Measurements from ENCODE around the gene AATF. TPM values are rescaled to one million over a fixed set of nuclear protein-coding genes. Genes with fewer than 3 reads are reported as not detected.

AATF gene
- polyA plus RNA-seq, 1 donor from 2014 or later: 12.7 TPM

DNA sequence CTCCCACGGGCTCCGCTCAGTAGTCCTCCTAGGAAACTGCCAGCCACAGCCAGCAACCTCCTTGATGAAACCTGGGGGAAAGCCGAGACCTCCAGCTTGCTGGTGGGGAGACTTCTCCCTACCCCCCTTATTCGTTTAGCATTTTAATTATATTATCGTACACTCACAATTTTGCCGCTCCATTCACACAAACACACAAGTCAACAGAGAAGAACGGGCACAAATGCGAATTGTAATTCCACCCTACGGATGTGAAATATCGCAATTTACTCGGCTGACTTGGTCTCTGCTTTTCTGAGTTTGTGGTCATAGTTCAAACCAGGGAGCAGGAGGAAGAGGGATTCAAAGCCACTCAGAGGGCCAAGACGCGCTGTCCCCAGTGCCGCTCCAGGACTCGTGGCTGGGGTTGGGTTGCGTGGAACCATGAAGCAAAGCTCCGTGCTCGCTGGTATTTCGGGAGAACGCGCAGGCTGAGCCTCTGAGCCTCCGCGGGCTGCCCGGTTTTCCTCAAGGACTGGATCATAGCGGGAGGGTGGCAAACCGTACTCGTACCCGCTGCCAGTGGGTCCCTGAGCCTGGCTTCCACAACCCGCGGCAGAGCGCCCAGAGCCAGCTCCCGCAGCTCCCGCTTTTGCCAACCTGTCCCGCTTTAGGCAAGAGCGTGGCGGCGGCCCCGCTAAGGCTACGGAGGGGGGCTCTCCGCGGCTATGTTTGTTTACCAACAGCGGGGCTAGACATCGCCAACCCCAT, 9.5 kb upstream of the AATF start:
- Histone ChIP-seq H3K4me2 (ENCODE audit: low read length) (no peak overlapping the region), H3K9me3 (ENCODE audit: low read length) (no peaks in the 10 kb centered on the region), H3F3A (ENCODE audit: insufficient read depth, low read length, poor library complexity, severe bottlenecking) (no peaks in the 10 kb centered on the region), H3K36me3 (ENCODE audit: insufficient read depth, low read length) (no peaks in the 10 kb centered on the region), H3K9ac (ENCODE audit: low read length) (no peak overlapping the region), H2AFZ (ENCODE audit: low read depth, low read length) (no peak overlapping the region), H3K27me3 (ENCODE audit: insufficient read depth, low read depth, low read length) (peaks cover 100% of the 10 kb centered on the region), H3K4me3 (ENCODE audit: low read length) (peak overlapping the region; percentile 54), H3K27ac (ENCODE audit: low read length) (no peak overlapping the region), H3K79me2 (replicated peaks; ENCODE audit: insufficient read depth, low read length) (no peaks in the 10 kb centered on the region), H4K20me1 (ENCODE audit: insufficient read depth) (no peaks in the 10 kb centered on the region), H3K9me2 (ENCODE audit: insufficient read depth, low read length) (no peaks in the 10 kb centered on the region)
- TF ChIP-seq EZH2 (IDR thresholded peaks at IDR 0.05; ENCODE audit: borderline replicate concordance, insufficient read depth, low read length, poor library complexity, severe bottlenecking): peak; percentile 98
- TF ChIP-seq, protein P1, sequence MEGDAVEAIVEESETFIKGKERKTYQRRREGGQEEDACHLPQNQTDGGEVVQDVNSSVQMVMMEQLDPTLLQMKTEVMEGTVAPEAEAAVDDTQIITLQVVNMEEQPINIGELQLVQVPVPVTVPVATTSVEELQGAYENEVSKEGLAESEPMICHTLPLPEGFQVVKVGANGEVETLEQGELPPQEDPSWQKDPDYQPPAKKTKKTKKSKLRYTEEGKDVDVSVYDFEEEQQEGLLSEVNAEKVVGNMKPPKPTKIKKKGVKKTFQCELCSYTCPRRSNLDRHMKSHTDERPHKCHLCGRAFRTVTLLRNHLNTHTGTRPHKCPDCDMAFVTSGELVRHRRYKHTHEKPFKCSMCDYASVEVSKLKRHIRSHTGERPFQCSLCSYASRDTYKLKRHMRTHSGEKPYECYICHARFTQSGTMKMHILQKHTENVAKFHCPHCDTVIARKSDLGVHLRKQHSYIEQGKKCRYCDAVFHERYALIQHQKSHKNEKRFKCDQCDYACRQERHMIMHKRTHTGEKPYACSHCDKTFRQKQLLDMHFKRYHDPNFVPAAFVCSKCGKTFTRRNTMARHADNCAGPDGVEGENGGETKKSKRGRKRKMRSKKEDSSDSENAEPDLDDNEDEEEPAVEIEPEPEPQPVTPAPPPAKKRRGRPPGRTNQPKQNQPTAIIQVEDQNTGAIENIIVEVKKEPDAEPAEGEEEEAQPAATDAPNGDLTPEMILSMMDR (IDR thresholded peaks at IDR 0.05; ENCODE audit: poor library complexity, severe bottlenecking): no peak
- TF ChIP-seq POLR2AphosphoS5 (IDR thresholded peaks at IDR 0.05): peak; percentile 42

DNA sequence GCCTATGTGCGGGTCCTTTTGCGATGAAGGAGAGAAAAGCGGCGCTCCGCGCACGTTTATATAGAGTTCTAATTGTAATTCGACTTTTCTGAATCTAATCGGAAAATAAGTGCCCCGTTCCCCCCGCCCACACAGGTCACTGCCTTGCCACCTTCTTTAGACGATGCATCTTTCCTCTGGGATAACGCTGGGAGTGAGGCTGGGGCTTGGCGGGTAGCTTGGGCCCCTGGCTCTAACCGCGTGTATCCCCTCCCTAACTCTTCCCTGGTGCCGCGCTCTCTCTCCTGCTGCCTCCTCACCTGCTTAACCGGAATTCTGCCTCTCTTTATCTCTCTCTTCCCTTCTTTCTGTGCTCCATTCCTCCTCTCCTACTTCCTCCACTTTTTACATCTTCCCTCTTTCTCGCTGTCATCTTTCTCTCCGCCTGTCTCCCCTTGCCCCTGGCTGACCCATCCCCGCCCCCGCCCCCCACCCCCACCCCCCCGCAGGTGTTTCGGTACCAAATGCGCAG, 8.9 kb upstream of the AATF start:
- Histone ChIP-seq H3F3A (ENCODE audit: insufficient read depth, low read length, poor library complexity, severe bottlenecking) (no peaks in the 10 kb centered on the region), H3K4me3 (ENCODE audit: low read length) (peak overlapping the region; percentile 54), H2AFZ (ENCODE audit: low read depth, low read length) (no peak overlapping the region), H3K4me2 (ENCODE audit: low read length) (no peak overlapping the region), H3K79me2 (replicated peaks; ENCODE audit: insufficient read depth, low read length) (no peaks in the 10 kb centered on the region), H3K9me2 (ENCODE audit: insufficient read depth, low read length) (no peaks in the 10 kb centered on the region), H3K9me3 (ENCODE audit: low read length) (no peaks in the 10 kb centered on the region), H4K20me1 (ENCODE audit: insufficient read depth) (no peaks in the 10 kb centered on the region), H3K9ac (ENCODE audit: low read length) (no peak overlapping the region), H3K36me3 (ENCODE audit: insufficient read depth, low read length) (no peaks in the 10 kb centered on the region), H3K27me3 (ENCODE audit: insufficient read depth, low read depth, low read length) (peaks cover 100% of the 10 kb centered on the region), H3K27ac (ENCODE audit: low read length) (no peak overlapping the region)
- no peak for TF ChIP-seq EZH2 (IDR thresholded peaks at IDR 0.05; ENCODE audit: borderline replicate concordance, insufficient read depth, low read length, poor library complexity, severe bottlenecking)
- TF ChIP-seq POLR2AphosphoS5 (IDR thresholded peaks at IDR 0.05): no peak
- TF ChIP-seq, protein P1 (IDR thresholded peaks at IDR 0.05; ENCODE audit: poor library complexity, severe bottlenecking): no peak
- TF ChIP-seq, protein P2, sequence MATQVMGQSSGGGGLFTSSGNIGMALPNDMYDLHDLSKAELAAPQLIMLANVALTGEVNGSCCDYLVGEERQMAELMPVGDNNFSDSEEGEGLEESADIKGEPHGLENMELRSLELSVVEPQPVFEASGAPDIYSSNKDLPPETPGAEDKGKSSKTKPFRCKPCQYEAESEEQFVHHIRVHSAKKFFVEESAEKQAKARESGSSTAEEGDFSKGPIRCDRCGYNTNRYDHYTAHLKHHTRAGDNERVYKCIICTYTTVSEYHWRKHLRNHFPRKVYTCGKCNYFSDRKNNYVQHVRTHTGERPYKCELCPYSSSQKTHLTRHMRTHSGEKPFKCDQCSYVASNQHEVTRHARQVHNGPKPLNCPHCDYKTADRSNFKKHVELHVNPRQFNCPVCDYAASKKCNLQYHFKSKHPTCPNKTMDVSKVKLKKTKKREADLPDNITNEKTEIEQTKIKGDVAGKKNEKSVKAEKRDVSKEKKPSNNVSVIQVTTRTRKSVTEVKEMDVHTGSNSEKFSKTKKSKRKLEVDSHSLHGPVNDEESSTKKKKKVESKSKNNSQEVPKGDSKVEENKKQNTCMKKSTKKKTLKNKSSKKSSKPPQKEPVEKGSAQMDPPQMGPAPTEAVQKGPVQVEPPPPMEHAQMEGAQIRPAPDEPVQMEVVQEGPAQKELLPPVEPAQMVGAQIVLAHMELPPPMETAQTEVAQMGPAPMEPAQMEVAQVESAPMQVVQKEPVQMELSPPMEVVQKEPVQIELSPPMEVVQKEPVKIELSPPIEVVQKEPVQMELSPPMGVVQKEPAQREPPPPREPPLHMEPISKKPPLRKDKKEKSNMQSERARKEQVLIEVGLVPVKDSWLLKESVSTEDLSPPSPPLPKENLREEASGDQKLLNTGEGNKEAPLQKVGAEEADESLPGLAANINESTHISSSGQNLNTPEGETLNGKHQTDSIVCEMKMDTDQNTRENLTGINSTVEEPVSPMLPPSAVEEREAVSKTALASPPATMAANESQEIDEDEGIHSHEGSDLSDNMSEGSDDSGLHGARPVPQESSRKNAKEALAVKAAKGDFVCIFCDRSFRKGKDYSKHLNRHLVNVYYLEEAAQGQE (IDR thresholded peaks at IDR 0.05; ENCODE audit: borderline replicate concordance): no peak
- TF ChIP-seq RAD21 (conservative IDR thresholded peaks at IDR 0.05): no peak
- no peak for TF ChIP-seq TAF1 (IDR thresholded peaks at IDR 0.05; ENCODE audit: low read depth)
- no peak for TF ChIP-seq SMC3 (conservative IDR thresholded peaks at IDR 0.05; ENCODE audit: poor library complexity)
- no peak for TF ChIP-seq MXI1 (conservative IDR thresholded peaks at IDR 0.05; ENCODE audit: poor library complexity, severe bottlenecking)
- no peak for TF ChIP-seq EP300 (conservative IDR thresholded peaks at IDR 0.05; ENCODE audit: poor library complexity, severe bottlenecking)
